Right renal pelvis (tissue), 4 donors: Measurements from ENCODE around the gene CDK3. TPM values are rescaled to one million over a fixed set of nuclear protein-coding genes. Genes with fewer than 3 reads are reported as not detected.
"Not testable (repeated sequence)": the region's sequence is repeated elsewhere in the genome, so short reads cannot be mapped to it uniquely, and the experiment has no call there.

Experiments used
- DNase-seq, 4 donors: peaks; one replicate each; pipeline ENCODE4 v3.0.0-alpha.2; 2013; ENCODE audit warnings: low read depth in 4 of 4, low spot score in 3 of 4, missing footprints in 1 of 4
- polyA plus RNA-seq, 4 donors: library from polyadenylated mRNA; unstranded; fragments of 120-200 nt; gene quantifications; one replicate each; pipeline ENCODE4 v1.2.1, GENCODE V29; 2013; ENCODE audit not compliant: insufficient read length in 4 of 4

Gene CDK3
- polyA plus RNA-seq, 4 donors = 14.1 to 19.4 (median 16.6) TPM

DNA sequence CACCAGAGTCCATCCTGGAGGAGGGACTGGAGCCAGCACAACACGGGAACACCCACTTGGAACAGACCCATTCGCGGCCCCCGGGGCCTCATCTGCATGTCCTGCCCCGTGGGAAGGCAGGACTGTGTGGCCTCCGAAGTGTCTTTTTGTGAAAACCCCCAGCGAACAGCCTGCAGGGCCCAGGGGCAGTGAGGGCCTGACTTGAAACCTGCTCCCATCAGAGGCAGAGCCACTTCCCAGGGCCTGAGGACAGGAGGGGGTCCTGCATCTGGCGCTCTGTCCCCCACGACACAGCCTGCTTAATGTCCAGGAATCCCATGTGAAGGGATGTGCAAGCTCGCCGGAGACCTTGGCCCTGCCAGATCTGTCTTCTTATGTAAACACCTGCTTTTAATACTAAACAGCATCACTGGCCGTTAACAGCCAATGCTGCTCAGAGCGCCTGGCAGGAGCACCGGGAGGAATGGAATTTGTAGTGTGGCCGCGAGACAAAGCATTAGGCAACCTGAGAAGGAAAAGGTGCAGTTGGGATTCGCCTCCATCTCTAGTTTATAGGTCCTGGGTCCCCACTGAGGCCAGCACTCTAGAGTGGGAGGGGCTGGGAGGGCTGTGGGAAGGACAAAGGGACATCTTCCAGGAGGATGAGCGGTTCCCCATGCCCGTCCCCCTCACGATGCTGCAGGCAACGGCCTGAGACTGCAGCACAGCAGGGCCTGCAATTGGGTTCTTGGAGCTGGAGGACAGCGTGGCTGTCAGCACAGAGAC is 36.0 kb downstream of the CDK3 start:
- no peak for DNase-seq

DNA sequence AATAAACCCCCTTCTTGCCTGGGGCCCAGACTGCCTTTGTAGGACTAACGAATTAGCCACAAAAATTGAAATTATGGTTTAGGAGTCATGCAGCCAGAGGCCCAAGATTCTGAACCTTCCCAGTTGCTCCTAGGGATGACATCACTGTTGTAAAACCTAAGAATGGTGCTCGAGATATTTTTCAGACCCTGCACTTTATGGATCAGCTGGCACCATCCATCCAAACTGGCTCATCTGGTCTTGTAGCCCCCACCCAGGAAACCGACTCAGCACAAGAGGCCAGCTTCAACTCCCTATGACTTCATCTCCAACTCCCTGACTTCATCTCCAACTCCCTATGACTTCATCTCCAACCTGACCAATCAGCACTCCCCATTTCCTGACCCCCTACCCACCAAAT is 37.4 kb downstream of the CDK3 start:
- DNase-seq = no peak

DNA sequence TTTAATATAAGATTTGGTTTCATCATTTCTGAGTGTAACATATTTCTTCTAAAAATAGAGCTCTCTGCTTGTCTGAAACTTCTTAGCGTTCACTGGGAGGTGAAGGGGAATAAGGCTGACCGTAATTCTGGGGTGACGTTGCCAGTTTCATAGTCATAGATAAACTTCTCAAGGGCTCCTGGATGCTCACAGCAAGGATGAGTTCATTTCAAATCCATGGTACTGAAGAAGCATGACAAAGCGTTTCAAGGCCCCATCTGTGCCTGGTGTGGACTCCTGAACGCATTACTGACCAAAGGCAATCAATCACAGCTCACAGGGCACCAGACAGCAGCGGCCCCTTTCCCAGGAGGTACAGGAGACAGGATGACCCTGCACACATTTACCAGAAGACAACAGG is 38.5 kb downstream of the CDK3 start:
- DNase-seq = no peak

DNA sequence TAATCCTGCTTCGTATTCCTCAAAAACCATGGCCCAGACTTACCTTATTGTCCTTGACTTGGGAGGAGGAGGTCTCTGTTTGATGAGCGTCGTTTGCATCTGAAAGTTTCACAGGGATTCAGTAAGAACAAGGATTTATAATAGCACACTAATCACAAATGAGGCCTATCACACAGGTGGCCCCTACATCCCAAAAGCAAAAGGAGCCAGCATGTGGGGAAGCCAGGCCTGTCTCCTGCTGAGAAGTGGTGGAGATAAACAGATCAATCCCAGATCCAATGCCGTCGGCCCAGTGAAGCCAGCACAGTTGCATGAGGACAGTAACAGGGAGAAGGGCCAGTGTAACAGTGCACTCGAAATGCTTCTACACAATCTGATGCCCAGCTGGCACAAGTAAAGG is 39.7 kb downstream of the CDK3 start:
- no peak for DNase-seq

DNA sequence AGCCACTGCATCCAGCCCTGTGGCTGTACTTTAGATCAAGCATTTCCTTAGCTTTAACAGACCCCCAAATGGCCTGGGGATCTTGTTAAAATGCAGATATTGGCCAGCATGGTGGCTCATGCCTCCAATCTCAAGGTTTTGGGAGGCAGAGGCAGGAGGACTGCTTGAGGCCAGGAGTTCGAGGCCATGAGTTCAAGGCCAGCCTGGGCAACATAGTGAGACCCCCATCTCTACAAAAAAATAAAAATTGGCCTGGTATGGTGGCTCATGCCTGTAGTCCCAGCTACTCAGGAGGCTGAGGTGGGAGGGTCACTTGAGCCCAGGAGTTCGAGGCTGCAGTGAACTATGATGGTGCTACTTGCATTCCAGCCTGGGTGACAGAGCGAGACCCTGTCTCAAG is 42.2 kb downstream of the CDK3 start:
- not testable (repeated sequence) for DNase-seq

DNA sequence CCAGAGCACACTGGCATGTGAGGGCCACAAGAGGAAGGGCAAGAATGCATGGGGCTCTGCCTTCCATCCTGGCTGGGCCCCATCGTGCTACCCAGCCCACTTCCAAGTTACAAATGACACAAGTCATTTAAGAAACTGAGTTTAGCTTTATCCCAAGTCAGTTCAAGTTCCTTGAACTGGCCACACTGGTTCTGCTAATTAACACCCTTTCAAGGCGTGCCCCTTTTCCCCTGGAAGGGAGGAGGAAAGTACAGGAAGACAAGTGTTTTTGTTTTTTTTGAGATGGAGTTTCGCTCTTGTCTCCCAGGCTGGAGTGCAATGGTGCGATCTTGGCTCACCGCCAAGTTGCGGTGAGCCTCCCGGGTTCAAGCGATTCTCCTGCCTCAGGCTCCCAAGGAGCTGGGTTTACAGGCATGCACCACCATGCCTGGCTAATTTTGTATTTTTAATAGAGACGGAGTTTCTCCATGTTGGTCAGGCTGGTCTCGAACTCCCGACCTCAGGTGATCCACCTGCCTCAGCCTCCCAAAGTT is 43.9 kb downstream of the CDK3 start:
- not testable (repeated sequence) for DNase-seq

DNA sequence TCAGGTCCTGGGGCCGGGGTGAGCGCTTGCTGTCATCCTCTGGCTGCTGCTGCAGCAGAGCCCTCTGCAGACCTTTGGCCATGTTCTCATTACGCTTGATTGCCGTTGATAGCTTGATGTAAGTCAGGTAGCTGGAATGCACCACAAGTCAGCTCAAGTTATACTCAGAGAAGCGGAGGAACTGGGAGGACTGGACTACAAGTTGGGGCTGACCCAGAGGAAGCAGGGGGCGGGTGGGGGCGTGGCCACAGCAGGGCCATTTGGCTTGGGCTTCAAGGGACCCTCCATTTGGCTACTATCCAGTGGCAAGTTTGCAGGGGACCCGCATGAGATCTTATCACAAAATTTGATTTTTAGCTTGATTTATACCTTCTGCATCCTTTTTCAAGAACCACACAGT is 45.4 kb downstream of the CDK3 start:
- DNase-seq = no peak

DNA sequence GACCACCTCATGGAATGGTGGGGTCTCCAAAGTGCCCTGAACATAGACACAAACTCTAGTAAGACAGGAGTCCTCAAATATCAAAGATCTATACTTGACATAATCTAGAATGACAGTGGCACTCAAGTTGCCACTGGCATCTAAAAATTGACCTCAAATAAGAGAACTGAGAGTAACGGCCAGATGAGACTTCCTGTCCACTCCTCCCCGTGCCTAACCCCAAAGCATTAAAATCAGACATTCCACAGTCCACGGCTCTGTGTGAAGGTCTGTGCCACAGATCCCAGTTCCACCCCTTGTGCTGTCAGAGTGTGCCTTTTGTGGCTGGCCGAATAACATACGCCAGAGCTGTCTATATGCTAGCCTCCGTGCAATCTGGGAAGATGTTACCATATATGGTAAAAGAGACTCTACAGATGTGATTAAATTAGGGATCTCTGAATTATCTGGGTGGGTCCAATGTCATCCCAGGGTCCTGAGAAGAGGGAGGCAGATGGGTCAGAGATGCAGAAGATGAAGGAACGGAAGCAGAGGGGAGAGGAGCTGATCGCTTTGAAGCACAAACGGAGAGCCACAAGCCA is 47.5 kb downstream of the CDK3 start:
- DNase-seq = no peak

DNA sequence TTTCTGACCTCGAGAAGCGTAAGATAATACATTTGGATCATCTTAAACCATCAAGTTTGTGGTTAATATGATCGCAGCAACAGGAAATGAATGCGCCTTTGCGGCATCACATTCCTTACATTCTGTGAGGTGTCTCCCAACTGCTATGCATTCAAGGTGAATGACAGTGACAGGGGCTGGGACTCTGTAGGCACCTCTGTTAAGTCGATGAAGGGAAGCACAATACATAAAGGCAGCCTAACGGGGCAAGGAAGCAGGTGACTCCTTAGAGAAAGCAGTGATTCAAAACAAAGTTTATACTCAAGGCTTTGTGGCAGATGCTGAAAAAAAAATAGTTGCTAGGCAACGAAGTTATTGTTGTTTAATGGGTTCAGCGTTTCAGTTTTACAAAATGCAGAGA is 48.1 kb downstream of the CDK3 start:
- no peak for DNase-seq

DNA sequence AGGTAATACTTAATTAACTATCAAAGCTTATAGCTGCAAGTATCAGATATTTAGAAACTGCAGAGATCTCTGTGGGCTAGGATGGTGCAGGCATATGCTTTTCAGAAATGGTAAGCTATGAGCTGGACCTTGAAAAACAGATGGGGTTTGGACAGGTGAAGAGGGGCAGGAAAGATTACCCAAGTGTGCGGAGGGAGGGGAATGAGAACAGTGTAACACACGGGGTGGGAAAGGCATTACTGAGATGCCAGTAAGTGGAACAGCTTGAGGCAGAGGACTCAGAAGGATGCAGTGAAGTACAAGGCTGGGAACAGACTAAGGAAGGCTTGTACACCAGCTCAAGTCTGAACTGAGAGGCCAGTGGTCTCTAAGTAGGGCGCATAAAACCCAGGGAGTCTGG is 48.6 kb downstream of the CDK3 start:
- no peak for DNase-seq

DNA sequence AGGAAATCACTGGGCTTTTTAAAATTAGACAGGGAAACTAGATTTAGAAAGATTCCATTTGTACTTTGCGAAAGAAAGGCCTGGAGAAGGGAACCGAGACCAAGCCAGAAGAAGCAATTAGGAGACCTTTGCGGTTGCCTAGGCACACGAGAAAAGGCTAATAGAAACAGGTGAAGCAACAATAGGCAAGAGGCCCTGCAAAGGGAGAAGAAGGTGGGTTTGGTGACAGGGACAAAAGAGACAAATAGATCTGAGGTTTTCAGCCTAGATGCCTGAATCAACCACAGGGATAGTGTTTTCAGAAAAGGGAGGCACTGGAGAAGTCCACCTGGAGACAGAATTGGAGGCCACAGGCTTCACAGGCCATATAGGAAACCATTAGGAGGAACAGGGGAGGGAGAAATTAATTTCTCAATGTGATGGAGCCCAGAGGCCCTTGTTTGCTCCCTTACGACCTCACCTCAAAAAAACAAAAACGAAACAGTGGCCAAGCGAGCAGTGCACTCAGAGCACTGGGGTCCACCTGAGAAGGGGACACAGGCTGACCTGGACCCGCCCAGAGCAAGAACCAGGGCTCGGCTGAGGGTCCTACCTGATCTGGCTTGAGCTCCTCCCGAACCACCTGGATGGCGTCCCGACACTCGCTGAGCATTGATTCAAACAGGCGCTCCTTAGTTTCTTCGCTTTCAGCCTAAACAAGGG is 49.3 kb downstream of the CDK3 start:
- DNase-seq = no peak

DNA sequence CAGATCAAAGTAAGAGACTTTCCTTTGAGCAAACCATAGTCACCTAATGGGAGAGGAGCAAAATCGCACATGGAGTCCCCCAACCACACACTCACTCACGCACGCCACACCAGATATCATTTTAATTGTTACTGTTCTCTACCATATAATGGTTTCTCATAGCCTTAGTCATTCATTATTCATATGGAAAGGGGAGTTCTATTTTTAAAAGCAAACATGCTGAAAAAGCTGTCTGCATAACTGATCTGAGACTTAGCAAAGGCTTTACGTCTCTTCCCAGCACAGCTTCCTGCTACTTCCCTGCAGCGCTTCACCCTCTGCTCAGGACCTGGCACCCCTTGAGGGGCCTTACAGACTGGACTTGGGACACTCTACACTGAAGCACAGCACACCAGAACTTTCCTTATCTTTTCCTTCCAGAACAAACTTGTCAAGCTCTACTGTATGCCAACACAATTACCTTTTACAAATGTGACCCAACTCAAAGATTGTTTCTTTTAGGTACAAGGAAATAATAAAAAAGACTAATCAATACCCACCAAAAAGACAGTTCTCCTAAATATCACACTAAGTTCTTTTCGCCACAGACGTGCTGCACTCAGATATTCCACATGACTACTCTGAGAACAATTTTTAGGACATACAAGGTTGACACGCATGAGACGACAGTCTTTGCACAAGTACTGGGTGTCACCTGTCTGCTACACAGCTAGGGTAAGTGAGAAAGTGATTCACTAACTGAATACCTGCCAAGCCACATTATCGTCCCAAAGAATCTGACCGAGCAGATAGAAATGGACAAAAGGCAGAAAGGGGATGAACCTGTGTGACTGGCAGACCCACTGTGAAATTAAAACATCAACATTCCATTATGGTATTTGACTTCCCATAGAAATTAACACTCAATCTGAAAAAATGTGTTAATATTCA is 50.1 kb downstream of the CDK3 start:
- DNase-seq = no peak

DNA sequence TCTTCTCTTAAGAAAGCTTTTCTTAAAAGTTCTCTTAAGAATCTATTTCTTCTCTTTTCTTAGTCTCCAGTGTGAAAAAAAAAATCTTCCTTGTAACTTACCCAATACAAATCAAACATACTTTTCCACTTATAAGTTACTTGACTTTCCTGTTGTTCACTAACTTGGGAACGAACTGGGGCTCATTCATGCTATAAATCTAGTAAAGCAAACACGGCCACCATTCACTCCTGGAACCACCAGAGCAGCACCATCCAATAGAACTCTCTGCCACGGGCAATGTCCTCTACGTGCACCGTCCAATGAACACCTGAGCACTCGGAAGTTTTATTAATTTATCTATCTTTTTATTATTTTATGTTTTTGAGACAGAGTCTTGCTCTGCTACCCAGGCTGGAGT is 50.9 kb downstream of the CDK3 start:
- no peak for DNase-seq

DNA sequence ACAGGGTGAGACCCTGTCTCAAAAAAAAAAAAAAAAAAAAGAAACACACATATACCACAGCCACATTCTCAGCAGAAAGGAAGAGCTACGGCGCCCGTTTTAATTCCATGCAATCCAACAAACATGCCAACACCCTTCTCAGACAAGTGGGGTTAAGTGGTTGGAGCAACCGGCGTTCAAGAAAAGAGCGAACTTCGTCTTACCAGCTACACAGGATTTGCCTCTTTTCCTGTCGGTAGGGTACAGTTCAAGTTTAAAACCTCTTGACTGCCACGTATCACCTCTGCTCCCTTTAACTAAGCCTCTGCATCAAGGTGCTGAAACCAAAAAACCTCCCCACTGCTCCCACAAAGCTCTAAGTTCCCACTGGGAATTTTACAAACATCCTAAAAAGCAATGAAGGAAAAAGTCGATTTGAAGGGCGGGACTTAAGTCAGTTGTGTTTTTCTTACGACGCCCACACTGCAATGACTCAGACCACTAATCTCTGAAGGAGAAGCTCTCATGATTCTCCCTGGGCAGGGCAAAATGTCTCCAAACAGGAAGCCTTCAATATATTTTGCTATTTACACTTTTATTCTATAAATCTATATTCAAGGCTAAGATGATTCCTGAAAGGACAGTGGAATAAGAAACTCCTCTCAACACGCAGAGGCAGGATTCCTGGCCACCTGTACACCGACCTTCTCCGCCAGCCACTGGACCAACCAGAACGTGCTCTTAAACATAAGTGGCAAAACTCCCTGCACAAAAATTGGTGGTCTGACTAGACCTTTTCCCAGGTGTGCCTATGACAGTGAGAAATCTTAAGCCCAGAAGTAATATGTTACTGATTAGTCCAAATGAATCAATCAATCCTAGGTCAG is 52.8 kb downstream of the CDK3 start:
- no peak for DNase-seq

DNA sequence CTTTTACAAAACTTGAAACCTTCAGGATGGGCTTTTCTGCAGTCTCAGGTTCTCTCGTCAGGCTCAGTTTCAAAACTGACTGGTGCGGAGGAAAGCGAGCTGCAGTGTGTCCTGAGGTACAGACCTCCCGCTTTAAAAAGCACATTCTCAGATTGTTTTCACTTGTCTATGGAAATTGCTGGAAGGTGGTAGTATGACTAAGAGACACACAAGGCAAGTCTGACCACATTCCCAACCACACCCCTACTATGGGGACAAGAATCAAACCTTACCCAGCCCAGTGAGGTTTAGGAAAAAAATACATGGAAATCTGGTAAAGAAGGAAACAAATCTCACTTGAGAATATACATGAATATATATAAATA is 53.4 kb downstream of the CDK3 start:
- DNase-seq = no peak

Other genes starting within 250 kb of the CDK3 start
- gene GALK1, start 235.7 kb upstream of the CDK3 start, polyA plus RNA-seq = 10 to 100 TPM; 22.7 to 47.6 (median 23.8) TPM
- 10 to 100 TPM; 34.5 to 39.2 (median 35.8) TPM for gene UNK, start 216.0 kb upstream of the CDK3 start, polyA plus RNA-seq
- gene UNC13D, start 156.5 kb upstream of the CDK3 start, polyA plus RNA-seq = 1 to 10 TPM; 4.1 to 8.9 (median 5.7) TPM
- 10 to 100 TPM; 77.5 to 95.7 (median 83.9) TPM for gene WBP2, start 145.5 kb upstream of the CDK3 start, polyA plus RNA-seq
- 10 to 100 TPM in 1 of 4 donors, 1 to 10 TPM in 3; 6.4 to 10.1 (median 7.9) TPM for gene TRIM47, start 122.3 kb upstream of the CDK3 start, polyA plus RNA-seq
- gene TRIM65, start 103.9 kb upstream of the CDK3 start, polyA plus RNA-seq = 10 to 100 TPM; 11.5 to 14.7 (median 12.8) TPM
- gene MRPL38, start 96.0 kb upstream of the CDK3 start, polyA plus RNA-seq = 100 to 1,000 TPM in 1 of 4 donors, 10 to 100 TPM in 3; 83.4 to 108 (median 88.1) TPM
- gene FBF1, start 59.8 kb upstream of the CDK3 start, polyA plus RNA-seq = 10 to 100 TPM in 1 of 4 donors, 1 to 10 TPM in 3; 8.4 to 10.3 (median 8.9) TPM
- 10 to 100 TPM; 30.8 to 34.4 (median 32.4) TPM for gene ACOX1, start 21.7 kb upstream of the CDK3 start, polyA plus RNA-seq
- gene TEN1, start 21.6 kb upstream of the CDK3 start, polyA plus RNA-seq = 10 to 100 TPM; 23.7 to 26.3 (median 25.0) TPM
- 10 to 100 TPM; 15.6 to 25.4 (median 18.5) TPM for gene EVPL, start 26.5 kb downstream of the CDK3 start, polyA plus RNA-seq
- gene SRP68, start 71.7 kb downstream of the CDK3 start, polyA plus RNA-seq = 100 to 1,000 TPM; 102 to 115 (median 110) TPM
- gene GALR2, start 73.9 kb downstream of the CDK3 start, polyA plus RNA-seq = 1 to 10 TPM in 1 of 4 donors, under 1 TPM in 2, not detected in 1; 0.14 to 1.2 (median 0.38) TPM
- 10 to 100 TPM in 1 of 4 donors, 1 to 10 TPM in 2, under 1 TPM in 1; 0.48 to 17.4 (median 6.4) TPM for gene ZACN, start 78.3 kb downstream of the CDK3 start, polyA plus RNA-seq
- gene EXOC7, start 102.9 kb downstream of the CDK3 start, polyA plus RNA-seq = 100 to 1,000 TPM; 150 to 172 (median 157) TPM
- 10 to 100 TPM; 18.7 to 31.7 (median 19.4) TPM for gene FOXJ1, start 140.4 kb downstream of the CDK3 start, polyA plus RNA-seq
- 10 to 100 TPM; 25.0 to 27.1 (median 26.6) TPM for gene RNF157, start 239.6 kb downstream of the CDK3 start, polyA plus RNA-seq